Psoas muscle (tissue), 8 donors: ENCODE data around the gene PLEK2. TPM values are rescaled to one million over a fixed set of nuclear protein-coding genes. Genes with fewer than 3 reads are reported as not detected.

ENCODE experiments used
- ATAC-seq, 4 donors: fragments of 200-7000 bp; cut with Tn5 transposase; one replicate each; pipeline ENCODE4 v1.9.1; 2020; ENCODE audit warnings: moderate library complexity in 3 of 4, mild to moderate bottlenecking in 2 of 4
- DNase-seq, 2 donors: peaks; one replicate each; pipeline ENCODE4 v3.0.0-alpha.2; 2020
- H3K27ac ChIP-seq: fragments of 200-600 bp; one replicate; pipeline ENCODE4 v1.8.0; 2022
- H3K27me3 ChIP-seq, 3 donors: fragments of 200-600 bp in 1 of 3; one replicate each; pipeline versions ENCODE4 v1.6.1 to v1.8.0; 2013 to 2022; ENCODE audit warnings: low read length in 2 of 3, mild to moderate bottlenecking in 2 of 3, moderate library complexity in 1 of 3; ENCODE audit not compliant: insufficient read depth in 3 of 3
- H3K36me3 ChIP-seq, 2 donors: fragments of 200-600 bp in 1 of 2; one replicate each; pipeline versions ENCODE4 v1.6.1 to v1.8.0; 2013 to 2022; ENCODE audit warnings: low read depth in 1 of 2, mild to moderate bottlenecking in 1 of 2, moderate library complexity in 1 of 2; ENCODE audit not compliant: insufficient read depth in 1 of 2
- H3K4me1 ChIP-seq: fragments of 200-600 bp; one replicate; pipeline ENCODE4 v1.8.0; 2022
- H3K4me3 ChIP-seq: fragments of 200-600 bp; one replicate; pipeline ENCODE4 v1.8.0; 2022; ENCODE audit warnings: mild to moderate bottlenecking
- H3K9me3 ChIP-seq: fragments of 200-600 bp; one replicate; pipeline ENCODE4 v1.8.0; 2022
- CTCF ChIP-seq: fragments of 200-600 bp; IDR thresholded peaks from one replicate; pipeline ENCODE4 v1.8.0; 2022; ENCODE audit warnings: antibody characterized with exemption
- WGBS, 3 donors: extraction: QIAGEN DNeasy Blood & Tissue Kit; methylation state at CpG; one replicate each; pipeline versions ENCODE4 v1.1.6 to v1.1.7; 2013; 5-methylcytosine and 5-hydroxymethylcytosine counted together
- intact Hi-C, 2 donors: fragments of 100-400 bp; cut with DNase I; formaldehyde crosslinking; loops; one replicate each; pipeline versions ENCODE4 v1.11.0 to v1.14.2; 2022
- polyA plus RNA-seq, 3 donors: library from polyadenylated mRNA; stranded (reverse); fragments of 200-250 nt; gene quantifications; one replicate each; pipeline ENCODE4 v1.2.3, GENCODE V29; 2013
- total RNA-seq, 4 donors: library from RNA; stranded (reverse); fragmentation: NEBNext Ultra II Directional in 2 of 4; extraction: Animal tissue kit (Norgen Biotek cat#: 25700) in 2 of 4; gene quantifications; one replicate each; pipeline versions ENCODE4 v1.2.1 to v1.2.4, GENCODE V29; 2021 to 2023
- donor health status: healthy with polysubstance abuse.
- donor health status: DM: no; HTN: no; CAD: no; lungs with moderate emphysema.
- donor health status: Bipolar disorder and iron deficiency.
- donor health status: healthy.
- donor health status: DM: yes; HTN: yes; CAD: no.
- donor health status: DM: no; HTN: no; CAD: no.
- donor health status: DM: no; HTN: no; CAD: no.
- donor health status: DM: yes; HTN: yes; CAD: no.

PLEK2 gene
- total and polyA plus RNA-seq, 7 donors = 0.05 to 2.1 (median 0.68) TPM; not detected in 3

- Histone ChIP-seq H3K9me3 (no peaks in the 10 kb centered on the region), H3K27me3 (no peaks in the 10 kb centered on the region), H3K4me3 (no peak overlapping the region), H3K36me3 (no peaks in the 10 kb centered on the region), H3K27ac (no peak overlapping the region), H3K4me1 (no peaks in the 10 kb centered on the region)
- no peak for ATAC-seq
- TF ChIP-seq CTCF = no peak
- DNase-seq = no peak
- WGBS, 3 donors = 76 to 81% (median 76%) methylated on average over 4 of the region's 4 CpGs
- intact Hi-C loops = no loop called here
Measured at GRCh38 chr14:67400434-67400833, 11.5 kb downstream of the PLEK2 start.

- H3K36me3 ChIP-seq = no peaks in the 10 kb centered on the region
- DNase-seq (no peak), ATAC-seq (no peak)
- no peak overlapping the region for H3K27ac ChIP-seq
- intact Hi-C loops = no loop called here
- no peaks in the 10 kb centered on the region for H3K4me1 ChIP-seq
- TF ChIP-seq CTCF = no peak
- WGBS, 3 donors = 93 to 96% (median 94%) methylated on average over 9 of the region's 9 CpGs
- no peak overlapping the region for H3K4me3 ChIP-seq
- H3K9me3 ChIP-seq = no peaks in the 10 kb centered on the region
- no peaks in the 10 kb centered on the region for H3K27me3 ChIP-seq
Measured at GRCh38 chr14:67397536-67397935, 14.4 kb downstream of the PLEK2 start.

- H3K27me3 ChIP-seq = no peaks in the 10 kb centered on the region
- WGBS, 3 donors = 71 to 85% (median 74%) methylated on average over 2 of the region's 2 CpGs
- DNase-seq = no peak
- H3K36me3 ChIP-seq = no peaks in the 10 kb centered on the region
- H3K4me1 ChIP-seq = no peaks in the 10 kb centered on the region
- no peak overlapping the region for H3K27ac ChIP-seq
- H3K9me3 ChIP-seq = no peaks in the 10 kb centered on the region
- no peak for TF ChIP-seq CTCF
- intact Hi-C loops = no loop called here
- H3K4me3 ChIP-seq = no peak overlapping the region
- no peak for ATAC-seq
Measured at GRCh38 chr14:67396381-67396970, 15.5 kb downstream of the PLEK2 start.

- ATAC-seq (no peak), DNase-seq (no peak)
- Histone ChIP-seq H3K4me1 (no peaks in the 10 kb centered on the region), H3K27me3 (no peaks in the 10 kb centered on the region), H3K27ac (no peak overlapping the region), H3K4me3 (no peak overlapping the region), H3K9me3 (no peaks in the 10 kb centered on the region), H3K36me3 (no peaks in the 10 kb centered on the region)
- no peak for TF ChIP-seq CTCF
- intact Hi-C loops = no loop called here
- WGBS, 3 donors = 71 to 77% (median 73%) methylated on average over 5 of the region's 5 CpGs
Measured at GRCh38 chr14:67395876-67396189, 16.1 kb downstream of the PLEK2 start.

GRCh38 chr14:67395086-67395875, 16.7 kb downstream of the PLEK2 start:
- Histone ChIP-seq H3K27ac (no peak overlapping the region), H3K36me3 (no peaks in the 10 kb centered on the region), H3K4me1 (no peaks in the 10 kb centered on the region), H3K27me3 (no peaks in the 10 kb centered on the region), H3K4me3 (no peak overlapping the region), H3K9me3 (no peaks in the 10 kb centered on the region)
- WGBS, 3 donors = 69 to 73% (median 71%) methylated on average over 15 to 16 of the region's 16 CpGs
- no peak for TF ChIP-seq CTCF
- intact Hi-C loops = no loop called here
- no peak for DNase-seq
- no peak for ATAC-seq
